HepG2 (cell line): ENCODE results near the gene GALNTL6. TPM values are rescaled to one million over a fixed set of nuclear protein-coding genes. Genes with fewer than 3 reads are reported as not detected.

ENCODE experiments used
- ATAC-seq: fragments of 200-7000 bp; cut with Tn5 transposase; 3 replicates; pipeline ENCODE4 v1.9.1; 2020; ENCODE audit warnings: mild to moderate bottlenecking, moderate library complexity
- BruUV-seq: library from RNA; stranded (reverse); fragments of 400-500 nt; replicated peaks from 2 replicates; lab custom pipeline; 2021; lab: Mats Ljungman, UMichigan
- CTCF ChIA-PET: fragments of 300-600 bp; formaldehyde crosslinking; extraction: SDS; loops from one replicate; lab custom pipeline; 2021; ENCODE audit warnings: low total read pairs, inconsistent platforms, low intra/inter-chr PET ratio; lab: Yijun Ruan, JAX
- POLR2A ChIA-PET: fragments of 350-600 bp; sonication (Branson Sonifier 250); formaldehyde crosslinking; loops from one replicate; lab custom pipeline; 2020; ENCODE audit warnings: antibody characterized with exemption, inconsistent platforms; lab: Yijun Ruan, JAX
- DNase-seq: peaks from one replicate; pipeline ENCODE4 v3.0.0-alpha.2; 2015; ENCODE audit warnings: low spot score
- FAIRE-seq: peaks from 3 replicates; lab custom pipeline; 2011; peaks lifted over from hg19 to GRCh38; lab: Jason Lieb, UNC
- H2AFZ ChIP-seq: one replicate; pipeline ENCODE4 v1.6.1; 2011; ENCODE audit warnings: low read length, inconsistent platforms
- H3K27ac ChIP-seq: fragments of 300-600 bp; 3 replicates; pipeline ENCODE4 v1.8.0; 2011; ENCODE audit warnings: mixed run types, mild to moderate bottlenecking, mixed read lengths, low read length, inconsistent platforms; ENCODE audit not compliant: insufficient read depth; ENCODE audit errors: extremely low read length
- H3K27me3 ChIP-seq, 2 experiments: fragments of 200-600 bp in 1 of 2; 2 replicates in 1 of 2; 3 replicates in 1 of 2; pipeline versions ENCODE4 v1.6.0 to v1.8.0; 2011; ENCODE audit warnings: low read length in 2 of 2, mild to moderate bottlenecking in 2 of 2, moderate library complexity in 2 of 2, inconsistent platforms in 1 of 2; ENCODE audit not compliant: insufficient read depth in 2 of 2, control insufficient read depth in 1 of 2
- H3K36me3 ChIP-seq, 2 experiments: fragments of 200-600 bp in 1 of 2; replicated peaks in 1 of 2; 2 replicates in 1 of 2; 3 replicates in 1 of 2; pipeline versions ENCODE4 v1.5.1 to v1.8.0; 2011; ENCODE audit warnings: low read length in 2 of 2, inconsistent platforms in 1 of 2; ENCODE audit not compliant: insufficient read depth in 2 of 2, control insufficient read depth in 1 of 2
- H3K4me1 ChIP-seq: 2 replicates; pipeline ENCODE4 v1.5.1; 2012; ENCODE audit warnings: low read length, inconsistent platforms; ENCODE audit not compliant: insufficient read depth
- H3K4me2 ChIP-seq: 2 replicates; pipeline ENCODE4 v1.6.0; 2011; ENCODE audit warnings: low read depth, low read length, inconsistent platforms
- H3K4me3 ChIP-seq, 3 experiments: fragments of 200-600 bp in 1 of 3; sonication (generic), shearing (Covaris generic) in 1 of 3; replicated peaks in 1 of 3; 2 replicates each; pipeline ENCODE4 v1.5.1; 2011 to 2016; ENCODE audit warnings: low read length in 3 of 3, inconsistent platforms in 2 of 3, low read depth in 2 of 3, mild to moderate bottlenecking in 2 of 3, control low read depth in 1 of 3, mixed read lengths in 1 of 3; ENCODE audit not compliant: insufficient read depth in 1 of 3
- H3K79me2 ChIP-seq: one replicate; pipeline ENCODE4 v1.6.1; 2011; ENCODE audit warnings: low read length, inconsistent platforms; ENCODE audit not compliant: insufficient read depth
- H3K9ac ChIP-seq: 2 replicates; pipeline ENCODE4 v1.6.0; 2011; ENCODE audit warnings: mild to moderate bottlenecking, low read depth, low read length, inconsistent platforms; ENCODE audit not compliant: insufficient read depth
- H3K9me3 ChIP-seq: 2 replicates; pipeline ENCODE4 v1.5.1; 2012; ENCODE audit warnings: mild to moderate bottlenecking, low read length
- H4K20me1 ChIP-seq: 2 replicates; pipeline ENCODE4 v1.6.0; 2011; ENCODE audit warnings: inconsistent platforms, mild to moderate bottlenecking, low read length, moderate library complexity; ENCODE audit not compliant: insufficient read depth
- EEA1 ChIP-seq: sonication (generic); formaldehyde crosslinking; IDR thresholded peaks from 2 replicates; pipeline ENCODE4 v1.5.1; 2020; ENCODE audit warnings: mild to moderate bottlenecking, missing genetic modification reagents, borderline replicate concordance
- ELF3 ChIP-seq: IDR thresholded peaks from 2 replicates; pipeline ENCODE4 v1.6.1; 2016; ENCODE audit warnings: missing genetic modification reagents, missing compliant biosample characterization
- ERF ChIP-seq: IDR thresholded peaks from 2 replicates; pipeline ENCODE4 v1.6.1; 2018; ENCODE audit warnings: missing biosample characterization, missing genetic modification reagents
- HNRNPK ChIP-seq: fragments of 200-400 bp; formaldehyde crosslinking; IDR thresholded peaks from 2 replicates; pipeline ENCODE4 v1.6.1; 2018; ENCODE audit warnings: low read length, low read depth, moderate library complexity, mild to moderate bottlenecking; ENCODE audit not compliant: poor library complexity, severe bottlenecking
- MAF1 ChIP-seq: sonication (generic); formaldehyde crosslinking; IDR thresholded peaks from 2 replicates; pipeline ENCODE4 v1.5.0; 2020; ENCODE audit warnings: missing genetic modification reagents, borderline replicate concordance
- MBD4 ChIP-seq: IDR thresholded peaks from 2 replicates; pipeline ENCODE4 v1.6.1; 2012; ENCODE audit warnings: low read length, inconsistent platforms, borderline replicate concordance
- NFYC ChIP-seq: IDR thresholded peaks from 2 replicates; pipeline ENCODE4 v1.6.1; 2016; ENCODE audit warnings: missing genetic modification reagents, missing compliant biosample characterization
- NPAS2 ChIP-seq: sonication (generic); formaldehyde crosslinking; IDR thresholded peaks from 2 replicates; pipeline ENCODE4 v1.8.0; 2022; ENCODE audit warnings: mild to moderate bottlenecking, missing genetic modification reagents, borderline replicate concordance
- SMARCE1 ChIP-seq: fragments of 450-650 bp; IDR thresholded peaks from 2 replicates; pipeline ENCODE4 v1.6.1; 2017; ENCODE audit warnings: borderline replicate concordance
- TSC22D2 ChIP-seq: sonication (generic); formaldehyde crosslinking; IDR thresholded peaks from 2 replicates; pipeline ENCODE4 v1.5.1; 2020; ENCODE audit warnings: missing genetic modification reagents, mild to moderate bottlenecking, borderline replicate concordance
- ZNF12 ChIP-seq: sonication (generic); formaldehyde crosslinking; IDR thresholded peaks from 2 replicates; pipeline ENCODE4 v1.5.0; 2020; ENCODE audit warnings: missing genetic modification reagents
- ZNF317 ChIP-seq: sonication (generic); formaldehyde crosslinking; IDR thresholded peaks from 2 replicates; pipeline ENCODE4 v1.5.0; 2020; ENCODE audit warnings: mild to moderate bottlenecking, missing genetic modification reagents
- ZNF383 ChIP-seq: sonication (generic); formaldehyde crosslinking; IDR thresholded peaks from 2 replicates; pipeline ENCODE4 v1.4.0; 2020; ENCODE audit warnings: missing genetic modification reagents, mild to moderate bottlenecking, borderline replicate concordance
- ZNF468 ChIP-seq: sonication (generic); formaldehyde crosslinking; IDR thresholded peaks from 2 replicates; pipeline ENCODE4 v1.8.0; 2022; ENCODE audit warnings: mild to moderate bottlenecking, moderate library complexity, missing genetic modification reagents
- in situ Hi-C: cut with HindIII; loops from 2 replicates; pipeline ENCODE4 v1.10.0; 2017; ENCODE audit warnings: low pct_unique_long_range_greater_than_20kb; ENCODE audit not compliant: extremely low pct_ligation_motif_present
- intact Hi-C: fragments of 100-400 bp; cut with micrococcal nuclease; formaldehyde crosslinking; loops from one replicate; pipeline ENCODE4 v1.10.0; 2022; ENCODE audit not compliant: unreplicated experiment
- polyA plus RNA-seq, 8 experiments: library from polyadenylated mRNA; depleted of rRNA in 3 of 8; stranded (reverse) in 7 of 8; unstranded in 1 of 8; fragments of >200 nt; fragmentation: Illumina TruSeq in 4 of 8; extraction: Trizol in 4 of 8; gene quantifications; 2 replicates each; pipeline versions ENCODE4 v1.2.1 to v1.2.3, GENCODE V29; 2011 to 2016; ENCODE audit warnings: low read depth in 4 of 8, missing spikeins in 1 of 8, mixed read lengths in 1 of 8; ENCODE audit not compliant: insufficient read depth in 1 of 8
- total RNA-seq, 5 experiments: library from RNA; depleted of rRNA; stranded (reverse); fragments of >200 nt; fragmentation: Illumina TruSeq; extraction: Trizol; gene quantifications; 2 replicates each; pipeline ENCODE4 v1.2.3, GENCODE V29; 2016; ENCODE audit warnings: low read depth in 1 of 5
- TF ChIP-seq, protein P1 (sequence below): sonication (generic); formaldehyde crosslinking; IDR thresholded peaks from 2 replicates; pipeline ENCODE4 v1.9.0; 2021; ENCODE audit warnings: missing genetic modification reagents, borderline replicate concordance
- TF ChIP-seq, protein P2 (sequence below): IDR thresholded peaks from 2 replicates; pipeline ENCODE4 v1.6.1; 2018; ENCODE audit warnings: missing genetic modification reagents
- TF ChIP-seq, protein P3 (sequence below): IDR thresholded peaks from 2 replicates; pipeline ENCODE4 v1.6.1; 2016; ENCODE audit warnings: mild to moderate bottlenecking
- TF ChIP-seq, protein P4 (sequence below): sonication (generic); formaldehyde crosslinking; conservative IDR thresholded peaks from 2 replicates; pipeline ENCODE4 v1.4.0; 2020; ENCODE audit warnings: missing genetic modification reagents

The GALNTL6 gene
- total and polyA plus RNA-seq, 2 of the 13 experiments (the other 11 are each of a cell fraction or from before 2014, with no cell fraction given) = not detected

DNA sequence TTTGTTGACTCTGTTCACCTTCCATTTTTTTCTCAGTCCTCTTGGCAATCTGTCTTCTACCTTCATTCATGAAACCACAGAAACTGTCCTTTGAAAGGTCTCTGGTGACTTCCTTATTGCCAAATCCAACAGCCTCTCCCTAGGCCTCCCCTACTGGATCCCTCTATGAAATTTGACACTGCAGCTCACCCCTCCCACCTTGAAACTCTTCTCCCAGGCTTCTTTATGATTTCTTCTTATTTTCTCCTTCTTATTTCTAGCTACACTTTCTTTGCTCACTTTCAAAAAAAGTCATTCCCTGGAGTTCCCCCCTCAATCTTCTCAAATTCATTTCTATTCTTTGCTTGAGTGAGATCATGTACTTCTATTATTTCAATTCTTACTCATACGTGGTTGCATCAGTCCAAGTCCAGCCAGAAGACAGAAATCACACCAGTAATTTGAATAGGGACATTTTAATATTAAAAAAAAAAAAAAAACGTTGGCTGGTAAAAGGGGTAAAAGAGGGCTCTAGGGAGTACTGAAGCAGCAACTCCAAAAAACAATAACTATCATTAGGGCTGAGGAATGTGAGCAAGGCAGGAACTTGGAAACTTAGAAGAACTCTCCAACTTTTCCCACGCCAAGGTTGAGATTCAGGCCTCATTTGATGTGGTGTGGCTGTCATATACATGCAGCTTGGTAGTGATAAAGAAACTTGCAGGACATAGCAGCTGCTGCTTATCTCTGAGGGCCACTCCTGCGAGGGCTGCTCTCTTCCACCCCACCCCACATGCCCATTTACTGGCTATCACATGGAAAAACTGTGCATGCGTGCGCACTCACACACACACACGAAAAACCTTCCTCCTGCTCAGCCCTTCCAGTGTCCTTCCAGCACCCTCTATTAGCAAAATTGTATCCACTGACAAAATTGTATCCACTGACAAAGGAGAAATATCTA is 1185.6 kb downstream of the GALNTL6 start (continued):
- no peak for TF ChIP-seq MBD4
- no peak for TF ChIP-seq NPAS2

DNA sequence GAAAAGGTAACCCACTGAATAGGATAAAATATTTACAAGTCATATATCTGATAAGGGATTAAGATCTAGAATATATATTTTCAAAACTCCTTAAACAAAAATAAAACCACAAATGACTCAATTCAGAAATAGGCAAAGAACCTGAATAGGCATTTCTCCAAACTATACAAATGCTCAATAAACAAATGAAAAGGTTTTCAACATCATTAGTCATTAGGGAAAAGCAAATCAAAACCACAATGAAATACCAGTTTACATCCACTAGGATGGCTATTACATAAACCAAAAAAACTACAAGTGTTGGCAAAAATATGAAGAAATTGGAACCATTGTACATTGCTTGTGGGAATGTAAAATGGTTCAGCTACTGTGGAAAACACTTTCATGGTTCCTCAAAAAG is 1188.4 kb downstream of the GALNTL6 start:
- Histone ChIP-seq H3K36me3 (no peaks in the 10 kb centered on the region), H3K4me2 (no peak overlapping the region), H3K27ac (no peak overlapping the region), H3K27me3 (no peaks in the 10 kb centered on the region; a peak in 1 of 5 replicates), H2AFZ (no peak overlapping the region), H3K79me2 (no peaks in the 10 kb centered on the region), H4K20me1 (no peaks in the 10 kb centered on the region), H3K9me3 (no peaks in the 10 kb centered on the region), H3K4me3 (no peak overlapping the region), H3K9ac (no peak overlapping the region), H3K4me1 (no peaks in the 10 kb centered on the region)
- intact Hi-C loops (no loop called here), in situ Hi-C loops (loop anchor here (25.0 kb wide), 1 partner anchor 411 kb away; no protein-coding TSS in a partner anchor)
- no TSS peak for BruUV-seq
- POLR2A ChIA-PET = no interaction called here
- ATAC-seq = no peak
- CTCF ChIA-PET = no interaction called here
- no peak for FAIRE-seq
- DNase-seq = no peak
- no peak for TF ChIP-seq ERF (CRISPR knock-in tag)
- no peak for TF ChIP-seq ZNF383 (CRISPR knock-in tag)
- TF ChIP-seq EEA1 (CRISPR knock-in tag) = no peak
- TF ChIP-seq NFYC (CRISPR knock-in tag) = no peak
- TF ChIP-seq, protein P1, sequence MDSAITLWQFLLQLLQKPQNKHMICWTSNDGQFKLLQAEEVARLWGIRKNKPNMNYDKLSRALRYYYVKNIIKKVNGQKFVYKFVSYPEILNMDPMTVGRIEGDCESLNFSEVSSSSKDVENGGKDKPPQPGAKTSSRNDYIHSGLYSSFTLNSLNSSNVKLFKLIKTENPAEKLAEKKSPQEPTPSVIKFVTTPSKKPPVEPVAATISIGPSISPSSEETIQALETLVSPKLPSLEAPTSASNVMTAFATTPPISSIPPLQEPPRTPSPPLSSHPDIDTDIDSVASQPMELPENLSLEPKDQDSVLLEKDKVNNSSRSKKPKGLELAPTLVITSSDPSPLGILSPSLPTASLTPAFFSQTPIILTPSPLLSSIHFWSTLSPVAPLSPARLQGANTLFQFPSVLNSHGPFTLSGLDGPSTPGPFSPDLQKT = no peak
- no peak for TF ChIP-seq MAF1
- no peak for TF ChIP-seq ZNF12 (CRISPR knock-in tag)
- TF ChIP-seq HNRNPK = no peak
- no peak for TF ChIP-seq ZNF468 (CRISPR knock-in tag)
- TF ChIP-seq, protein P2, sequence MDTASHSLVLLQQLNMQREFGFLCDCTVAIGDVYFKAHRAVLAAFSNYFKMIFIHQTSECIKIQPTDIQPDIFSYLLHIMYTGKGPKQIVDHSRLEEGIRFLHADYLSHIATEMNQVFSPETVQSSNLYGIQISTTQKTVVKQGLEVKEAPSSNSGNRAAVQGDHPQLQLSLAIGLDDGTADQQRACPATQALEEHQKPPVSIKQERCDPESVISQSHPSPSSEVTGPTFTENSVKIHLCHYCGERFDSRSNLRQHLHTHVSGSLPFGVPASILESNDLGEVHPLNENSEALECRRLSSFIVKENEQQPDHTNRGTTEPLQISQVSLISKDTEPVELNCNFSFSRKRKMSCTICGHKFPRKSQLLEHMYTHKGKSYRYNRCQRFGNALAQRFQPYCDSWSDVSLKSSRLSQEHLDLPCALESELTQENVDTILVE (CRISPR knock-in tag) = no peak
- TF ChIP-seq, protein P3, sequence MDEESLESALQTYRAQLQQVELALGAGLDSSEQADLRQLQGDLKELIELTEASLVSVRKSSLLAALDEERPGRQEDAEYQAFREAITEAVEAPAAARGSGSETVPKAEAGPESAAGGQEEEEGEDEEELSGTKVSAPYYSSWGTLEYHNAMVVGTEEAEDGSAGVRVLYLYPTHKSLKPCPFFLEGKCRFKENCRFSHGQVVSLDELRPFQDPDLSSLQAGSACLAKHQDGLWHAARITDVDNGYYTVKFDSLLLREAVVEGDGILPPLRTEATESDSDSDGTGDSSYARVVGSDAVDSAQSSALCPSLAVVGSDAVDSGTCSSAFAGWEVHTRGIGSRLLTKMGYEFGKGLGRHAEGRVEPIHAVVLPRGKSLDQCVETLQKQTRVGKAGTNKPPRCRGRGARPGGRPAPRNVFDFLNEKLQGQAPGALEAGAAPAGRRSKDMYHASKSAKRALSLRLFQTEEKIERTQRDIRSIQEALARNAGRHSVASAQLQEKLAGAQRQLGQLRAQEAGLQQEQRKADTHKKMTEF (CRISPR knock-in tag) = no peak
- TF ChIP-seq TSC22D2 (CRISPR knock-in tag) = no peak
- TF ChIP-seq SMARCE1 = no peak
- TF ChIP-seq ELF3 (CRISPR knock-in tag) = no peak
- TF ChIP-seq, protein P4, sequence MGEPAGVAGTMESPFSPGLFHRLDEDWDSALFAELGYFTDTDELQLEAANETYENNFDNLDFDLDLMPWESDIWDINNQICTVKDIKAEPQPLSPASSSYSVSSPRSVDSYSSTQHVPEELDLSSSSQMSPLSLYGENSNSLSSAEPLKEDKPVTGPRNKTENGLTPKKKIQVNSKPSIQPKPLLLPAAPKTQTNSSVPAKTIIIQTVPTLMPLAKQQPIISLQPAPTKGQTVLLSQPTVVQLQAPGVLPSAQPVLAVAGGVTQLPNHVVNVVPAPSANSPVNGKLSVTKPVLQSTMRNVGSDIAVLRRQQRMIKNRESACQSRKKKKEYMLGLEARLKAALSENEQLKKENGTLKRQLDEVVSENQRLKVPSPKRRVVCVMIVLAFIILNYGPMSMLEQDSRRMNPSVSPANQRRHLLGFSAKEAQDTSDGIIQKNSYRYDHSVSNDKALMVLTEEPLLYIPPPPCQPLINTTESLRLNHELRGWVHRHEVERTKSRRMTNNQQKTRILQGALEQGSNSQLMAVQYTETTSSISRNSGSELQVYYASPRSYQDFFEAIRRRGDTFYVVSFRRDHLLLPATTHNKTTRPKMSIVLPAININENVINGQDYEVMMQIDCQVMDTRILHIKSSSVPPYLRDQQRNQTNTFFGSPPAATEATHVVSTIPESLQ = no peak
- TF ChIP-seq ZNF317 (CRISPR knock-in tag) = no peak
